ENCODE data around the gene URAD.

DNA sequence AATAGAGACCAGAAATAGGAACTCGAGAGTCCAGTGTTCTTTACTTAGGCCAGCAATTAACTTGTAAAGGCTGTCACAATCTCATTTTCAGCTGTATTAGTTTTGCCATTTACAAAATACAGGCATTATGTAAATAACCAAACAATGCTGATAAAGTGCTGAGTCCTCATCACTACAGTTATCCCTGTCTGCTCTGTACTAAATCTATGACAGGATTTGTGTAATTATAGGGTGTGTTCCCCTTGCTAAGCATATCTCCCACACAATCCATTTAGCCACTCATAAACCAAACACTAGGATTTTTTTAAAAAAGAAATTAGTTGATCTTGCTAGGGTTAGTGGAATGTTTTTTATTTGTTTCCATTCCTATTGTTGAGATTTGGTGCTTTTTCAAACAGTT lies 45.5 kb downstream of the URAD start:
- TF ChIP-seq EP300 (IDR thresholded peaks at IDR 0.05; ENCODE audit: low read depth): no peak
- TF ChIP-seq CTCF (IDR thresholded peaks at IDR 0.05): no peak
- TF ChIP-seq POLR2A (IDR thresholded peaks at IDR 0.05): no peak

Data from transverse colon (tissue), 3 donors.